Measurements from ENCODE around the gene DLL4.

The DLL4 gene

GRCh38 chr15:40926659-40927494, 2.3 kb upstream of the DLL4 start:
- no peak for DNase-seq (ENCODE audit: low spot score)

GRCh38 chr15:40927495-40927872, 1.7 kb upstream of the DLL4 start:
- DNase-seq (ENCODE audit: low spot score), result no peak

- DNase-seq (ENCODE audit: low spot score), result no peak
Observed at GRCh38 chr15:40927873-40928806, 1.0 kb upstream of the DLL4 start.

- DNase-seq (ENCODE audit: low spot score), result no peak
Observed at GRCh38 chr15:40929660-40930429, 705 bp downstream of the DLL4 start.

GRCh38 chr15:40930430-40931299, 1.5 kb downstream of the DLL4 start:
- no peak for DNase-seq (ENCODE audit: low spot score)

- no peak for DNase-seq (ENCODE audit: low spot score)
Observed at GRCh38 chr15:40931300-40932142, 2.4 kb downstream of the DLL4 start.

GRCh38 chr15:40932156-40932555, 3.0 kb downstream of the DLL4 start:
- DNase-seq (ENCODE audit: low spot score), result no peak

GRCh38 chr15:40932649-40933516, 3.7 kb downstream of the DLL4 start:
- no peak for DNase-seq (ENCODE audit: low spot score)

- no peak for DNase-seq (ENCODE audit: low spot score)
Observed at GRCh38 chr15:40933517-40933902, 4.4 kb downstream of the DLL4 start.

GRCh38 chr15:40934457-40934856, 5.3 kb downstream of the DLL4 start:
- DNase-seq (ENCODE audit: low spot score), result no peak

- DNase-seq (ENCODE audit: low spot score), result no peak
Observed at GRCh38 chr15:40936234-40936708, 7.1 kb downstream of the DLL4 start.

- no peak for DNase-seq (ENCODE audit: low spot score)
Observed at GRCh38 chr15:40936709-40937666, 7.8 kb downstream of the DLL4 start.

- no peak for DNase-seq (ENCODE audit: low spot score)
Observed at GRCh38 chr15:40937762-40938535, 8.8 kb downstream of the DLL4 start.

- no peak for DNase-seq (ENCODE audit: low spot score)
Observed at GRCh38 chr15:40938536-40938870, 9.4 kb downstream of the DLL4 start.

- DNase-seq (ENCODE audit: low spot score), result no peak
Observed at GRCh38 chr15:40940296-40940801, 11.2 kb downstream of the DLL4 start.

- DNase-seq (ENCODE audit: low spot score), result no peak
Observed at GRCh38 chr15:40941068-40941527, 12.0 kb downstream of the DLL4 start.
